ENCODE results near the gene DNASE1L1.

The DNASE1L1 gene, protein sequence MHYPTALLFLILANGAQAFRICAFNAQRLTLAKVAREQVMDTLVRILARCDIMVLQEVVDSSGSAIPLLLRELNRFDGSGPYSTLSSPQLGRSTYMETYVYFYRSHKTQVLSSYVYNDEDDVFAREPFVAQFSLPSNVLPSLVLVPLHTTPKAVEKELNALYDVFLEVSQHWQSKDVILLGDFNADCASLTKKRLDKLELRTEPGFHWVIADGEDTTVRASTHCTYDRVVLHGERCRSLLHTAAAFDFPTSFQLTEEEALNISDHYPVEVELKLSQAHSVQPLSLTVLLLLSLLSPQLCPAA

DNA sequence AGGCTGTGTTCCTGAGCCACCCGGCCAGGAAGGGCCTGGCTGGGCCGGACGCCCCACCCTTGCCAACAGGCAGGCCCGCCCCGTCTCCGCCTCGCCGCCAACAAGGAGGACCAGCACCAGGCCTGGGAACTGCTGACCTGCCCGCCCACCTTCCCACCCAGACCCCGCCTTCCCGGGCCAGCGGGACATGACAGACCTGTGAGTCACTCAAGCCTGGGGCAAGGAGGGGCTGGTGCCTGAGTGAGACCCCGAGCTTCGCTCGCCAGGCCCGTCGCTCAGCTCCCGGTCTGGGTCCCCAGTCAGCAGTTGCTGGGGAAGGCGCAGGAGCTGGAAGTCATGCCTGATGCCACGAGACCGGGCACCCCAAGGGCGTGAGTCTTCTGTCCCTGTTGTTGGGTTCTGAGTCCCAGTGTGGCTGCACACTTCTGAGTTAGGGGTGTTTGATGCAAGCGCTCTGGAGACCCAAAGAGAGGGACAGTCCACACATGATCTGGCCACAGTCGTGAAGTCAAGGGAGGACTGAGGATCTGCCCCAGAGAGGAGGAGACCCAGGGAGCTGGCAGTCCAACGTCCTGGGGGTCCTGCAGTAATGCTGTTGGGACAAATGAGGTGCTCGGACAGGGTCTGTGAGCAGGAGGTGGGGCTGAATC, at the start of gene DNASE1L1:
TSS of gene DNASE1L1 (minus strand) at position 33 of the 650 bp plus-strand sequence. CDS start 3,686 bp downstream, outside the sequence.
- in situ Hi-C loops (cut with HindIII; ENCODE audit: low sequenced_read_pairs), result no loop called here

DNA sequence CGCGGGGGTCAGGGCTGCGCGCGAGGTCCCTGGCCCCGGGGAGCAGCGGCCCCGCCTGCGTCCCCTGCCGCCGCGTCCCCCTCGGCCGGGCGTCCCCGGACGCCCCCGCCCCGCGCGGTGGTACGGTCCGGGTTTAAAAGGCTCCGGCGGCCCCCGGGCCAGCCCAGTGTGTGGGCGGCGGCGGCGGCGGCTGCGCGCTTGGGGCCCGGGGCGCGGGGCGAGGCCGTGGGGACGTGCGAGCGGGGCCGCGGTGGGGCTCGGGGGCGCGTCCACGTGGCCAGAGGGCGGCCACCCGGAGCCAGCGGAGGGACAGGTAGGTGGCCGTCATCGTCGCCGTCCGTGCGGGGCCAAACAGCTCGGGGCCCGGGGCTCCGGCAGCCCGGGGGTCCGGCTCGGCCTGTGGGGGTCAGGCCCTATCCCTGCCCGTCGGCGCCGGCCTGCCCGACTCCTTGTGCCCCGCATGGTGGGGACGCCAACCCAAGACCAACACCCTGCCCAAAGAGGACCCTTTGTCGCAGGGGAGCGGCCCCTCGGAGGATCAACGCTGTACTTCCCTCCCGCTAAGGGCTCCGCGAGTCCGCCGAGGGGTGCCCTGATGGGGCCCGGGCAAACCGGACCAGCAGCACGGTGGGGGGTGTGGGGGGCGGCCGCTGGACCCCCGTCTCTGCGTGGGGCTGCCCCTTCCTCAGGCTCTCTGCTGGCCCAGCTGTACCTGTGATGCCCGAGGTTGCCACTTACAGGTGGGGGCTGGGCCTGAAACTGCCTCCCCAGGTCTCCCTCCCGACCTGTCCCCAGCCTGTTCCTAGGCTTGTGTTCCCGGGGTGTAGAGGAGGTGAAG, 49.3 kb upstream of the DNASE1L1 start, which contains the start of gene PLXNA3:
TSS of gene PLXNA3 (plus strand) at position 166 of the 838 bp plus-strand sequence. CDS start 1,903 bp downstream, outside the sequence.
- in situ Hi-C loops (cut with HindIII; ENCODE audit: low sequenced_read_pairs), result no loop called here

DNA sequence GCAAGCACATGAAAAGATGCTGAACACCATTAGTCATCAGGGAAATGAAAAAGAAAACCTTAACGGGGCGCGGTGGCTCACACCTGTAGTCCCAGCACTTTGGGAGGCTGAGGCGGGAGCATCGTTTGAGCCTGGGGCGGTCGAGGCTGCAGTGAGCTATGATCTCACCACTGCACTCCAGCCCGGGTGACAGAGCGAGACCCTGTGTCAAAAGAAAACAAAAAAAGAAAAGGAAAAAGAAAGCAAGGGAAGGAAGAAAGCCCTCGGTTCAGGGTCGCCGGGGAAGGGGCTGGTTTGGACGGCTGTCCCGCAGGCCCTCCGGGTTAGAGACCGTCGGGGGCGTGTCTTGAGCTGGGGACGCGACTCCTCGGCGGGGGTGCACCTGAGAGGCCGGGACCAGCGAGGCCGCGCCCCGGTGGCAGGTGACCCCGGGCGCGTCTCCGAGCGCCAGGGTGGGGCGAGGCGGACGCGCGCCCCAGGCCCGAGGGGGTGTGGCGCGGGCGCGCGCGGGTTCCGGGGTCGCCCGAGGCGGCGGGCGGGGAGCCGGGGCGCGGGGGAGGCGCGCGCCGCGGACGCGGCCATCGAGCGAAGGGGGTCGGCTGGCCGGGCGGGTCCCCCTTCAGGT, 48.5 kb upstream of the DNASE1L1 start:
- in situ Hi-C loops (cut with HindIII; ENCODE audit: low sequenced_read_pairs), result no loop called here

DNA sequence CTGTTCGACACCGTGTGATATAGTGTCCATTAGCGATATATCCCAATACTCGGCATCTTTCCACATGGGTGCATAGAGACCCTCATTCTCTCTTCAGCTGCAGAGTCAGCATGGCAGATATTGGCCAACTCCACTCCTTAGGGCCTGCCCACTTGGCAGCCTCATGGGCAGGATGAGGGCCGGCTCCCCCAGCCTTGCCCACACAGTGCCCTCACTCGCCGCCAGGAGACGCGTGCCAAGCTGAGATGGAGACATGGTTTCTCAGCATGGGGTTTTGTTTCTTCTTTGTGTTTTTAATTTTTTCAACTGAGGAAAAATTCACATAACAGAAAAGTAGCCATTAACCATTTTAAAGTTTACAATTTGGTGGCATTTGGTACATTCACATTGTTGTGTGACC, 43.8 kb upstream of the DNASE1L1 start:
- in situ Hi-C loops (cut with HindIII; ENCODE audit: low sequenced_read_pairs), result no loop called here

DNA sequence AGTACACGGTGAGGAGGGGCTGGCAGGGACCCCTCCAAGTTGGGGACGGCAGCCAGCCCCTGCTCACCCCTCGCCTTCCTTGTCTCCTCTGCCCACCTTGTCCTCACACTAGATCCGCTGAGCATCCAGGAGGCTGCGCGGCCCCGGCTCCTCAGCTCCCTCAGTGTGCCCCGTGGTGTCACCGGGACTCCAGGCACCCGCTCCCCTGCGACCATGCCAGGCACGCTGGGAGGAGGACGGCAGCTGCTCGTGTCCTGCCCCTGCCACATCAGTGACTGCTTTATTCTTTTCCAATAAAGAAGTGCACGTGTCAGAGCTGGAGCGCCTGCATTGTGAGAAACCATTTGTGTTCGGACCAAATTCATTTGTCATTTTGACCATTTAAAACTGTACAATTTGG, 41.3 kb upstream of the DNASE1L1 start:
- in situ Hi-C loops (cut with HindIII; ENCODE audit: low sequenced_read_pairs), result no loop called here

DNA sequence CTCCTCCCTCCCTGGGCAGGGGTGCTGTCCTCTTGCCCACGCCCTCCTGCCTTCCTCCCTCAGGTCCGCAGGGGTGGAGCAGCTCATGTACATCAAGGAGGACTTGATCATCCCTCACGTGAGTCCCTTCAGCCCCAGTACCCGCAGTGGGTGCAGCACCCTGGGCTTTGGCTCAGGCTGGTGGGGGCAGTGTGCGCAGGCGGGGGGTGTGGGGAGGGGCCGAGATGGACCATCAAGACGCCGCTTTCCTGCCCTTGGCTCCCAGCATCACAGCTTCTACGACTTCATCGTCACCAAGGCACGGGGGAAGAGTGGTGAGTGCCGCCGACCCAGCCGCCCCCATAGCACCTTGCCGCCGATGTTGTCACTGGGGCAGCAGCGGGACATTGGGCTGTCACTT, 40.6 kb upstream of the DNASE1L1 start:
- in situ Hi-C loops (cut with HindIII; ENCODE audit: low sequenced_read_pairs), result no loop called here

DNA sequence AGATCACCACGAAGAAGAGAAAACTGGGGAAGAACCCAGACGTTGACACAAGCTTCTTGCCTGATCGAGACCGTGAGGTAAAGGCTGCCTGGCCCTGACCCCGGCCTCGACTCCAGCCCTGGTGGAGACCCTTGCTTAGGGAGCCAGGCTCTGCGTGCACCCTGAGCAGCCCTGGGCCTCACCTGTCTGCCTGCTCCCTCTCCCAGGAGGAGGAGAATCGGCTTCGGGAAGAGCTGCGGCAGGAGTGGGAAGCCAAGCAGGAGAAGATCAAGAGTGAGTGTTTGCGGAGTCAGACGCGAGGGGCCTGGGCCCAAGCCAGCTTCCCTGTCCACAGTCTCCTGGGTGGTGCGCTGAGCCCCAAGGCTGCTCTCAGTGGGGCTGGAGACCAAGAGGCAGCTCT, 39.4 kb upstream of the DNASE1L1 start:
- in situ Hi-C loops (cut with HindIII; ENCODE audit: low sequenced_read_pairs), result no loop called here

DNA sequence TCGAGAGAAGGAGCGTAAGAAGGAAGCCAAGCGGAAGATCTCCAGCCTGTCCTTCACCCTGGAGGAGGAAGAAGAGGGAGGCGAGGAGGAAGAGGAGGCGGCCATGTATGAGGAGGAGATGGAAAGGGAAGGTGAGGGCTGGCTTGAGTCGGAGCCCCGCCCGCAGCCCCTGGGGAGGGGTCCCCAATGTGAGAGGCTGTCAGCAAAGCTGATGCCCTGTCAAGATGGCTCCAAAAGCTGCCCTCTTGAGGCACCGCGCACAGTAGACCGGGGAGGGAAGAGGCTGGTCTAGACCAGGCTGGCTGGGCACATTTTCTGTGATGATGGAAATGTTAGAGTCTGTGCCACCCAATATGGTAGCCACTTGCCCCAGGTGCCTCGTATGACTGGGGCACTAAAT, 37.4 kb upstream of the DNASE1L1 start:
- in situ Hi-C loops (cut with HindIII; ENCODE audit: low sequenced_read_pairs), result no loop called here

DNA sequence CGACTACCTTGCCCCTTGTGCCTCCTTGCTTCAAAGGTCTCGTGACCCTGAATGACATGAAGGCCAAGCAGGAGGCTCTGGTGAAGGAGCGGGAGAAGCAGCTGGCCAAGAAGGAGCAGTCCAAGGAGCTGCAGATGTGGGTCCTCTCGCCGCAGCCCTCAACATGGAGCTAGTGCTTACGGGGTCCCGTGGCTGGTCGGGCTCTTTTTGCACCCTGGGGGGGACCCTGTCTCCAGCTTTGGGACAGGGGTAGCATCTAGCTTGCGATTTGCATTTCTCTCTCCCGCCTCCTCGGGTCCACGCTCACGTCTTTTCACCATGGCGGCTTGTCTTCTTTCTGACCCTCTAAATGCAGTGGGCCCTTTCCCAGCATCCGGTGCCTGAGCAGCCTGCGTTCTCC, 36.7 kb upstream of the DNASE1L1 start:
- in situ Hi-C loops (cut with HindIII; ENCODE audit: low sequenced_read_pairs), result no loop called here

DNA sequence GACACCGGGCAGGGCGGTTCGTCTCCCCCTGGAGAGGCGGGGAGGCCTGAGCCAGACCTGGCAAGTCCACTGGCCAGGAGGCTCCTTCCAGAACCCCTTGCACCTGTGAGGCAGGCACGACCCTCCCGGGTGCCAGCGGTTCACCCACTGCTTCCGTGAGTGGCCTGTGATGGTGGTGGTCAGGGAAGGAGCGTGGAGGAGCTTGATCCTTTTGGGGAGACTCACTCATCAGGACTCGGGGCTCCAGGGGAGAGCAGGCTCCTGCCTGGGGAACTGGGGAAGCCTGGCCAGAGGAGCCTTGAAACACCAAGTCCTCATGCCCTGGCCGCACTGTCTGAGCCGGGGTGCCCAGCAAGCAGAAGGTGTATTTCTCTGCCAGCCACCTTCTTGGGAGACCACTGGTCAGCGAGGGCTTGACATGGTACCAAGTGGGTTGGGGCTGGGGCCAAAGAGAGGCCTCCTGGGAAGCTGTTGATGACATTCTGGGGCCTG, 35.7 kb upstream of the DNASE1L1 start:
- in situ Hi-C loops (cut with HindIII; ENCODE audit: low sequenced_read_pairs), result no loop called here

DNA sequence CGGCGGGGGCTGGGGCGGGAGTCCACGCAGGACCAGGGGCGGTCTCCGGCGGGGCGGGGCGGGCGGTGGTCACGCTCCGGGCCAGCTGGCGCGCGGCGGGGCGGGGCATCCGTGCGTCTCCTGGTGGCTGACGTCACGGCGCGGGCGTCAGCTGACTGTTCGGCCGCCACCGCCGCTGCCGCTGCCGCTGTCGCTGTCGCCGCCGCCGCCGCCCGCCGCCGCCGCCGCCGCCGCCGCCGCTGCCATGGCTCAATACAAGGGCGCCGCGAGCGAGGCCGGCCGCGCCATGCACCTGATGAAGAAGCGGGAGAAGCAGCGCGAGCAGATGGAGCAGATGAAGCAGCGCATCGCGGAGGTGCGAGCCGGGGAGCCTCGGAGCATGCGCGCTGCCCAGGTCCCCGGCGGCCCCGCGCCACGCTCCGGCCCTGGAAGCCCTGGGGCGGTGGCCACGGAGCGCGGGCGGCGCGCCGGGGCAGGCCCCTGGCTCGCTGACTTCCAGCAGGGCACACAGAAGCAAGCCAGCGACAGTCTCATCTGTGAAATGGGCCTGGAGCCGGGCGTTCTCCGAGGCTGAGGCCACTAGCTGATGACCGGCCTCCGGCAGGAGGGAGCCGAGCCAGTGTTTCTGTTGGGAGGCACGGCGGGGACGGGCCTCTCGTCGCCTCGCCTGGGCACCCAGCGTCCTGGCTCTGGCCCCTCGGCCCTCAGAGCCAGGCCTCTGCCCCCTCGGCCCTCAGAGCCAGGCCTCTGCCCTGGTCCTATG, 35.1 kb upstream of the DNASE1L1 start, which contains the start of gene FAM50A:
TSS of gene FAM50A (plus strand) at position 150 of the 763 bp plus-strand sequence. CDS start at position 245, 95 bp downstream.
- in situ Hi-C loops (cut with HindIII; ENCODE audit: low sequenced_read_pairs), result no loop called here

DNA sequence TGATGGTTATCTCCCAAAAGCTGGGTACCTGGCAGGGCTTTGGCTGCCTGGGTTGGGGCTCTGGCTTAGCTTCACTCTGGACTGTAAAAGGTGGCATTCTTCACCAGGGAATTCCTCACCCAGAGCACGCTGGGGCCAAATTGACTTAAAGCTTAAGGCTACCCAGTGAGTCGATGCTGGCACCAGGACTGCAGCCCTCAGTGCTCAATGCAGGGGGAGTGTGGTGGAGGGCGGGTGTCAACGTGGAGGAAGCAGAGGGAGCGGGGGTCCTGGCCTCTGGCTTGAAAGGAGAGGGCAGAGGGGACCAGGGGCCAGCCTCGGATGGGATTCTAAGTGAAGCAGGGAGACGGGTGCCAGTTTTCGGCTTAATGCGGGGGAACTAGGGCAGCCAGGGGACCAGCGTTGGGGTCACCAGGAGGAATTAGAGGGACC, 34.4 kb upstream of the DNASE1L1 start:
- in situ Hi-C loops (cut with HindIII; ENCODE audit: low sequenced_read_pairs), result no loop called here

DNA sequence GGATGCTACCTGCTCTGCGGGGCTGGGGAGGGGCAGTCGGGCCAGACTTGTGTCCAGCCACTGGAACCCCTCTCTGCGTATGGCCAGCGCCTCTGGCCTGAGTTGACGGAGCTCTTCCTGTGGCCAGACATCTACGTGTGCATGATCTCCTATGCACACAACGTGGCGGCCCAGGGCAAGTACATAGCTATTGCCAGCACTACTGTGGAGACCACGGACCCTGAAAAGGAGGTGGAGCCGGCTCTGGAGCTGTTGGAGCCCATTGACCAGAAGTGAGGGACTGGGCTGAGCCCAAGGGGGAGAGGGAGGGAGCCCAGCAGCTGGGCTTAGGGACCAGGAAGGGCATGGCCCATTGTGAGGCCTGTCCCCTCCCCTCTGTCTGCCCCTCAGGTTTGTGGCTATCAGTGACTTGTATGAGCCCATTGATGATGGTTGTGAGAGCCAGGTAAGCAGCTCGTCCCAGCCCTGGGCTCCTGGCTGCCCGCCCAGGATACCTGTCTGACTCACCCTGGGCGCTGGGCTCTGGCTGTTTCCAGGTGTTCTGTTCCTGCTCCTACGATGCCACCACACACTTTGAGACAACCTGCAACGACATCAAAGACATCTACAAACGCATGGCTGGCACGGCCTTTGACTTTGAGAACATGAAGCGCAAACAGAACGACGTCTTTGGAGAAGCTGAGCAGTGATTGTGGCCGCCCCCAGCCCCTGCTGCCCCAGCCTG, 33.1 kb upstream of the DNASE1L1 start:
- in situ Hi-C loops (cut with HindIII; ENCODE audit: low sequenced_read_pairs), result no loop called here

DNA sequence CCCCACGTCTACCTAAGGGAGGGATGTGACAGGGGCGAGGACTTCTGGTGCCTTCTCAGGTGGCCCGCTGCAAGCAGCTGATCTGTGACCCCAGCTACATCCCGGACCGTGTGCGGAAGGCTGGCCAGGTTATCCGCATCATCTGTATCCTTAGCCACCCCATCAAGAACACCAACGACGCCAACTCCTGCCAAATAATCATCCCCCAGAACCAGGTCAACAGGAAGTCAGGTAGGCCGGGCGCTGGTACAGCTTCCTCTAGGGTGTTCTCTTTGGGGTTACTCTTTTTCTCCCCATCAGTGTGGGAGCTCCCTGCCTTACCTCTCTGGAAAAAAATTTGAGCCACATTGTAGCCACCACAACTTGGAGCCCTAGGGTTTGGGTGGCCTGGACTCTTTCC, 32.5 kb upstream of the DNASE1L1 start:
- in situ Hi-C loops (cut with HindIII; ENCODE audit: low sequenced_read_pairs), result no loop called here

DNA sequence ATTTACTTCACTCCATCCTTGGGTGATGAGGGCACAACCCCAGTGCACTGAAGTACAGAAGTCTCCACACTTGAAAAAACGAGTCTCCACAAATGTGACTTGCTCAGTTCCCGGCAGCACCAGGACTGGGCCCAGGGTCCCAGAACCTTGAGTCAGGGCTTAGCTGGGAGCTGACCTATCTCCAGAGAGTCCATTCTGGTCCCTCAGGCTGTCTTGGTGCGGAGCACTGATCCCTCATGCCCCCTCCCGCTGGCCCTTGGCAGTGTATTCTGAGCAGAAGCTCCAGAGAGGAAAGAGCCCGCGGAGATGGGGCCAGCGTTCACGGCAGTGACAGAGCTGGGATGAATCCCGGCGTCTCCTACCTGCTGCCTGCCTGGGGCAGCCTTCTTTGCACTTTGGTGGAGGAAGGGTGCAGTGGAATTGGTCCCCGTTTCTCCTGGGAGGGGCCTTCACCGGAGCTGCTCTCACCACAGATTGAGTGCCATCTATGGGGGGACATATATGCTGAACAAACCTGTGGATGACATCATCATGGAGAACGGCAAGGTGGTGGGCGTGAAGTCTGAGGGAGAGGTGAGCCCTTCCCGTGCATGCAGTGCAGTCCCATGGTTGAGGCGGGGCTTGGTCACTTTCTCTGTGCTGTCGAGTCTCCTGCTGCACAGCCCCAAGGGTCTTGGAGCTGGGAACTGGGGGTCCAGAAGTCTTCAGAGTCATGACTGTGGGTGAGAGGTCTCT, 31.7 kb upstream of the DNASE1L1 start:
- in situ Hi-C loops (cut with HindIII; ENCODE audit: low sequenced_read_pairs), result no loop called here

DNA sequence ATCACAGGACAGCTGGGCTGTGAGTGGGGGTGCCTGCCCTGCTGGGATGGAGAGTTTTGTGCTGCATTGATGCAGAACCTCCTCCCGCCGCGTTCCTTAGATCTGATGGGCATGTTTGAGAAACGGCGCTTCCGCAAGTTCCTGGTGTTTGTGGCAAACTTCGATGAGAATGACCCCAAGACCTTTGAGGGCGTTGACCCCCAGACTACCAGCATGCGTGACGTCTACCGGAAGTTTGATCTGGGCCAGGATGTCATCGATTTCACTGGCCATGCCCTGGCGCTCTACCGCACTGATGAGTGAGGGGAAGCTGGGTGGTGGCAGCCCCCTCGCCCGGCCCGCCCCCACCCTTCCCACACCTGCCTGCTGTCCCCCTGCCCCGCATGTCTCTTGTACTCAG, 30.8 kb upstream of the DNASE1L1 start:
- in situ Hi-C loops (cut with HindIII; ENCODE audit: low sequenced_read_pairs), result no loop called here

DNA sequence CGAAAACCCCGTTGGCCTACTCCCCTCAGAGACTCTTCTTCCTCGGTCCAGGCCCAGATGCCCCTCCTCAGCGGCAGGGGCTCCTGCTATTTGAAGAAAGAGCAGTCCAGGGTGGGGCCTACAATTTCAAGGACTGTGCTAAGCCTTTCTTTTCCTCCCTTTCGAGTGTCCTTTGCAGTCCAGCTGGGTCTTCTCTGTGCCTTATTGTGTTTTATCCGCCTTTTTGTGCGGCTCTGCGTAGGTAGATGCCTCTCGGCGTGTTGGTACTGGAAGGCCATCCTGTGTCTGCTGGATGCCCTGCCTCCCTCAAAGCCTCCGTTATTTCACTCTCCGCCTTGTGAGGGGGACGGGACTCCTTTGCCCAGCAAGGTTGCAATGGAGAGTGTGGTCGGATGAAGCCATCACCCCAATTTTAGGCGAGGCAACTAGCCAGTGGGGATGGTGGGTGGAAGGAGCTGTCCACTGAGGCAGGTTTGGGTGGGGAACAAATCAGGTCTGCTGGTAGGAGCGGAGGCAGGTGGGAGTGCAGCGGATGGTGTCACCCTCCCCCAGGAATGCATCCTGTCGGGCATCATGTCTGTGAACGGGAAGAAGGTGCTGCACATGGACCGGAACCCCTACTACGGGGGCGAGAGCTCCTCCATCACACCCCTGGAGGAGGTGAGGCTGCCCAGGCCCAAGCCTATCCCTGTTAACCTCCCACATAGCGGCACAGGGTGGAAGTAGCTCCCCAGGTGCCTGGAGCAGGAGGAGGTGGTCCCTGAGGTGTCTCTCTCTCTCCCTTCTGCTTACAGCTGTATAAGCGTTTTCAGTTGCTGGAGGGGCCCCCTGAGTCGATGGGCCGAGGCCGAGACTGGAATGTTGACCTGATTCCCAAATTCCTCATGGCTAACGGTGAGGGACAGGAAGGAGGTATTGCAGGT, 29.2 kb upstream of the DNASE1L1 start:
- in situ Hi-C loops (cut with HindIII; ENCODE audit: low sequenced_read_pairs), result no loop called here
